Erythroblast (primary cell): ENCODE measurements around the gene SLC1A2.

Experiments
- GATA1 ChIP-seq: IDR thresholded peaks from 2 replicates; pipeline ENCODE4 v1.6.1; 2011; ENCODE audit warnings: low read depth, mild to moderate bottlenecking, control low read depth, low read length, moderate library complexity
- POLR2A ChIP-seq: IDR thresholded peaks from 2 replicates; pipeline ENCODE4 v1.6.1; 2011; ENCODE audit warnings: mild to moderate bottlenecking, low read length

DNA sequence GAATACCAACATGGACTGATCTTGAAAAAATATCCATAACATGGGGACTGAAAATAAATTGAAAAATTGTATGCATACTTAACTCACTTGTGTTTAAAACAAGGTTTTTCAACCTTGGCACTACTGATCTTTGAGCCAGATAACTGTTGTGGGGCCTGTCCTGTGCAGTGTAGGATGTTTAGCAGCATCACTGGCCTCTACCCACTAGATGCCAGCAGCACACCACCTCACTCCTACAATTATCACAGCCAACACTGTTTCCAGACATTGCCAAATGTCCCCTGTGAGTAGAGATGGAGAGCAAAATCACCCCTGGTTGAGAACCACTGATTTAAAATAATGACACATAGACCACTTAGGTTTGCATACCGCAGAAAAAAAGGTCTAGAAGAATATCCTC, 45.0 kb upstream of the SLC1A2 start:
- TF ChIP-seq POLR2A (no peak), GATA1 (no peak)
